HCT116 (cell line): ENCODE measurements around the gene PRIMPOL. TPM values are rescaled to one million over a fixed set of nuclear protein-coding genes. Genes with fewer than 3 reads are reported as not detected.
"Not testable (repeated sequence)": the region's sequence is repeated elsewhere in the genome, so short reads cannot be mapped to it uniquely, and the experiment has no call there.

Experiments used
- ATAC-seq: fragments of 200-7000 bp; cut with Tn5 transposase; 2 replicates; pipeline ENCODE4 v1.9.1; 2020; ENCODE audit warnings: mild to moderate bottlenecking, moderate library complexity
- BruUV-seq: library from RNA; stranded (reverse); fragments of 400-500 nt; replicated peaks from 2 replicates; lab custom pipeline; 2021; lab: Mats Ljungman, UMichigan
- CTCF ChIA-PET: fragments of 300-600 bp; sonication (Branson Sonifier 250); formaldehyde crosslinking; loops from one replicate; lab custom pipeline; 2021; ENCODE audit warnings: antibody characterized with exemption; lab: Charles Lee
- POLR2A ChIA-PET: fragments of 300-600, 350-600 bp; sonication (Branson Sonifier 250); formaldehyde crosslinking; loops from one replicate; lab custom pipeline; 2021; ENCODE audit warnings: antibody characterized with exemption; lab: Charles Lee
- RAD21 ChIA-PET, 2 experiments: fragments of 300-600 bp; sonication (Branson Sonifier 250); formaldehyde crosslinking; loops; one replicate each; lab custom pipeline; 2023; ENCODE audit warnings: low total read pairs in 2 of 2; ENCODE audit not compliant: uncharacterized antibody in 2 of 2, unreplicated experiment in 2 of 2, low non-redundant PET in 1 of 2; lab: Charles Lee
- DNase-seq: peaks from one replicate; pipeline ENCODE4 v3.0.0-alpha.2; 2010; ENCODE audit warnings: low read depth, low spot score
- H2AFZ ChIP-seq: fragments of 200-600 bp; shearing (Covaris generic), sonication (generic); 2 replicates; pipeline ENCODE4 v1.6.1; 2017; ENCODE audit warnings: low read depth, mixed run types, mixed read lengths, antibody characterized with exemption, low read length; ENCODE audit not compliant: poor library complexity, severe bottlenecking
- H3K27ac ChIP-seq: 2 replicates; pipeline ENCODE4 v1.5.1; 2012; ENCODE audit warnings: low read depth, low read length
- H3K27me3 ChIP-seq: fragments of 200-600 bp; sonication (generic); 2 replicates; pipeline ENCODE4 v1.6.1; 2016; ENCODE audit warnings: mixed run types, low read length, mixed read lengths; ENCODE audit not compliant: insufficient read depth
- H3K36me3 ChIP-seq, 2 experiments: fragments of 200-500 bp in 1 of 2; fragments of 200-600 bp in 1 of 2; sonication (Bioruptor generic) in 1 of 2; sonication (generic) in 1 of 2; 2 replicates each; pipeline versions ENCODE4 v1.5.1 to v1.6.1; 2014 to 2016; ENCODE audit warnings: low read length in 2 of 2, inconsistent platforms in 1 of 2, mixed read lengths in 1 of 2, mixed run types in 1 of 2; ENCODE audit not compliant: insufficient read depth in 2 of 2, control insufficient read depth in 1 of 2
- H3K4me1 ChIP-seq, 2 experiments: fragments of 200-600 bp in 1 of 2; sonication (generic) in 1 of 2; 2 replicates each; pipeline versions ENCODE4 v1.5.1 to v1.6.1; 2012 to 2017; ENCODE audit warnings: low read length in 2 of 2, inconsistent platforms in 1 of 2, mild to moderate bottlenecking in 1 of 2, mixed read lengths in 1 of 2, mixed run types in 1 of 2, moderate library complexity in 1 of 2; ENCODE audit not compliant: insufficient read depth in 2 of 2, control insufficient read depth in 1 of 2
- H3K4me2 ChIP-seq: fragments of 200-600 bp; sonication (generic); 2 replicates; pipeline ENCODE4 v1.6.1; 2017; ENCODE audit warnings: mixed run types, low read length, mixed read lengths
- H3K4me3 ChIP-seq, 2 experiments: fragments of 200-600 bp in 1 of 2; sonication (generic) in 1 of 2; replicated peaks in 1 of 2; 2 replicates each; pipeline ENCODE4 v1.5.1; 2011 to 2016; ENCODE audit warnings: low read length in 2 of 2, control low read depth in 1 of 2, low read depth in 1 of 2, mild to moderate bottlenecking in 1 of 2, mixed read lengths in 1 of 2, mixed run types in 1 of 2
- H3K79me2 ChIP-seq: fragments of 200-600 bp; sonication (generic); 2 replicates; pipeline ENCODE4 v1.6.1; 2017; ENCODE audit warnings: mild to moderate bottlenecking, mixed run types, low read length, moderate library complexity, mixed read lengths; ENCODE audit not compliant: insufficient read depth
- H3K9ac ChIP-seq: fragments of 200-600 bp; sonication (generic); 2 replicates; pipeline ENCODE4 v1.6.1; 2016; ENCODE audit warnings: low read length, mixed read lengths
- H3K9me2 ChIP-seq: fragments of 200-600 bp; sonication (generic), shearing (Covaris generic); 2 replicates; pipeline ENCODE4 v1.6.1; 2017; ENCODE audit warnings: mixed run types, mild to moderate bottlenecking, moderate library complexity; ENCODE audit not compliant: insufficient read depth
- H3K9me3 ChIP-seq, 2 experiments: fragments of 200-500 bp in 1 of 2; fragments of 200-600 bp in 1 of 2; sonication (Bioruptor generic) in 1 of 2; sonication (generic) in 1 of 2; 2 replicates each; pipeline ENCODE4 v1.6.1; 2014 to 2017; ENCODE audit warnings: low read length in 2 of 2, mixed read lengths in 2 of 2, inconsistent platforms in 1 of 2, low read depth in 1 of 2, mild to moderate bottlenecking in 1 of 2, mixed run types in 1 of 2, moderate library complexity in 1 of 2; ENCODE audit not compliant: control insufficient read depth in 1 of 2, insufficient read depth in 1 of 2
- H4K20me1 ChIP-seq: fragments of 200-600 bp; sonication (generic), shearing (Covaris generic); 2 replicates; pipeline ENCODE4 v1.6.1; 2017; ENCODE audit warnings: mixed run types, mild to moderate bottlenecking, moderate library complexity; ENCODE audit not compliant: insufficient read depth
- EZH2 ChIP-seq: fragments of 200-600 bp; sonication (generic); IDR thresholded peaks from 2 replicates; pipeline ENCODE4 v1.6.1; 2017; ENCODE audit warnings: antibody characterized with exemption, mixed run types
- MAX ChIP-seq: IDR thresholded peaks from 2 replicates; pipeline ENCODE4 v1.6.1; 2012
- intact Hi-C: fragments of 100-400 bp; cut with micrococcal nuclease; formaldehyde crosslinking; loops from 2 replicates; pipeline ENCODE4 v1.10.0; 2022
- total RNA-seq: library from RNA; stranded (reverse); gene quantifications from one replicate; pipeline ENCODE4 v1.2.1, GENCODE V29; 2021; ENCODE audit not compliant: unreplicated experiment
- TF ChIP-seq, protein P1 (sequence below), 3 experiments: fragments of 200-600 bp in 1 of 3; sonication (generic) in 1 of 3; IDR thresholded peaks in 2 of 3; conservative IDR thresholded peaks in 1 of 3; 2 replicates each; pipeline ENCODE4 v1.5.1; 2012 to 2017; ENCODE audit warnings: low read depth in 2 of 3, low read length in 2 of 3, antibody characterized with exemption in 1 of 3, borderline replicate concordance in 1 of 3, control low read depth in 1 of 3, mild to moderate bottlenecking in 1 of 3, mixed read lengths in 1 of 3, mixed run types in 1 of 3, moderate library complexity in 1 of 3; ENCODE audit not compliant: insufficient read depth in 1 of 3
- TF ChIP-seq, protein P2 (sequence below): IDR thresholded peaks from 2 replicates; pipeline ENCODE4 v1.6.1; 2011; ENCODE audit warnings: mild to moderate bottlenecking, low read length, moderate library complexity; ENCODE audit not compliant: insufficient replicate concordance; ENCODE audit errors: extremely low read depth

PRIMPOL gene
- total RNA-seq, 1 experiment from 2014 or later, result 11.3 TPM

- TF ChIP-seq, protein P1, sequence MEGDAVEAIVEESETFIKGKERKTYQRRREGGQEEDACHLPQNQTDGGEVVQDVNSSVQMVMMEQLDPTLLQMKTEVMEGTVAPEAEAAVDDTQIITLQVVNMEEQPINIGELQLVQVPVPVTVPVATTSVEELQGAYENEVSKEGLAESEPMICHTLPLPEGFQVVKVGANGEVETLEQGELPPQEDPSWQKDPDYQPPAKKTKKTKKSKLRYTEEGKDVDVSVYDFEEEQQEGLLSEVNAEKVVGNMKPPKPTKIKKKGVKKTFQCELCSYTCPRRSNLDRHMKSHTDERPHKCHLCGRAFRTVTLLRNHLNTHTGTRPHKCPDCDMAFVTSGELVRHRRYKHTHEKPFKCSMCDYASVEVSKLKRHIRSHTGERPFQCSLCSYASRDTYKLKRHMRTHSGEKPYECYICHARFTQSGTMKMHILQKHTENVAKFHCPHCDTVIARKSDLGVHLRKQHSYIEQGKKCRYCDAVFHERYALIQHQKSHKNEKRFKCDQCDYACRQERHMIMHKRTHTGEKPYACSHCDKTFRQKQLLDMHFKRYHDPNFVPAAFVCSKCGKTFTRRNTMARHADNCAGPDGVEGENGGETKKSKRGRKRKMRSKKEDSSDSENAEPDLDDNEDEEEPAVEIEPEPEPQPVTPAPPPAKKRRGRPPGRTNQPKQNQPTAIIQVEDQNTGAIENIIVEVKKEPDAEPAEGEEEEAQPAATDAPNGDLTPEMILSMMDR (IDR thresholded peaks at IDR 0.05 in 2 of 3, conservative IDR thresholded peaks at IDR 0.05 in 1 of 3; ENCODE audit: borderline replicate concordance in 1 of 3, insufficient read depth in 1 of 3, low read depth in 2 of 3, low read length in 2 of 3), result no peak
- TF ChIP-seq, protein P2, sequence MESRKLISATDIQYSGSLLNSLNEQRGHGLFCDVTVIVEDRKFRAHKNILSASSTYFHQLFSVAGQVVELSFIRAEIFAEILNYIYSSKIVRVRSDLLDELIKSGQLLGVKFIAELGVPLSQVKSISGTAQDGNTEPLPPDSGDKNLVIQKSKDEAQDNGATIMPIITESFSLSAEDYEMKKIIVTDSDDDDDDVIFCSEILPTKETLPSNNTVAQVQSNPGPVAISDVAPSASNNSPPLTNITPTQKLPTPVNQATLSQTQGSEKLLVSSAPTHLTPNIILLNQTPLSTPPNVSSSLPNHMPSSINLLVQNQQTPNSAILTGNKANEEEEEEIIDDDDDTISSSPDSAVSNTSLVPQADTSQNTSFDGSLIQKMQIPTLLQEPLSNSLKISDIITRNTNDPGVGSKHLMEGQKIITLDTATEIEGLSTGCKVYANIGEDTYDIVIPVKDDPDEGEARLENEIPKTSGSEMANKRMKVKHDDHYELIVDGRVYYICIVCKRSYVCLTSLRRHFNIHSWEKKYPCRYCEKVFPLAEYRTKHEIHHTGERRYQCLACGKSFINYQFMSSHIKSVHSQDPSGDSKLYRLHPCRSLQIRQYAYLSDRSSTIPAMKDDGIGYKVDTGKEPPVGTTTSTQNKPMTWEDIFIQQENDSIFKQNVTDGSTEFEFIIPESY, result no peak
- peak; percentile 29; the same call in 1 of the 2 replicates for TF ChIP-seq MAX
- no peak for TF ChIP-seq EZH2
These were observed at the start of gene PRIMPOL, which contains the start of gene CASP3 (continued) for GRCh38 chr4:184649026-184649970.

DNA sequence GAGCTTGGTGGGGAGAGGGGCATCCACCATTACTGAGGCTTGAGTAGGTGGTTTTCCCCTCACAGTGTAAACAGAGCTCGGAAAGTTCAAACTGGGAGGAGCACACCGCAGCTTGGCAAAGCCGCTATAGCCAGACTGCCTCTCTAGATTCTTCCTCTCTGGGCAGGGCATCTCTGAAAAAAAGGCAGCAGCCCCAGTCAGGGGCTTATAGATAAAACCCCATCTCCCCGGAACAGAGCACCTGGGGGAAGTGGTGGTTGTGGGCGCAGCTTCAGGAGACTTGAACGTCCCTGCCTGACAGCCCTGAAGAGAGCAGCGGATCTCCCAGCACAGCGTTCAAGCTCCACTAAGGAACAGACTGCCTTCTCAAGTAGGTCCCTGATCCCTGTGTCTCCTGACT is 48.6 kb upstream of the PRIMPOL start:
- H3K4me2 ChIP-seq, RAD21 ChIA-PET, H3K27ac ChIP-seq, CTCF ChIA-PET, BruUV-seq, H3K36me3 ChIP-seq, H3K27me3 ChIP-seq, H4K20me1 ChIP-seq, intact Hi-C loops, H2AFZ ChIP-seq, H3K9me3 ChIP-seq, H3K9me2 ChIP-seq, POLR2A ChIA-PET, DNase-seq, ATAC-seq, H3K9ac ChIP-seq, H3K79me2 ChIP-seq, H3K4me3 ChIP-seq, H3K4me1 ChIP-seq: not testable (repeated sequence)

GRCh38 chr4:184602857-184603256 is 46.7 kb upstream of the PRIMPOL start:
- H4K20me1 ChIP-seq, H3K36me3 ChIP-seq, H3K9me2 ChIP-seq, H3K9ac ChIP-seq, H3K27me3 ChIP-seq, intact Hi-C loops, BruUV-seq, DNase-seq, H3K27ac ChIP-seq, H3K4me3 ChIP-seq, H3K79me2 ChIP-seq, H3K4me2 ChIP-seq, H3K9me3 ChIP-seq, H2AFZ ChIP-seq, H3K4me1 ChIP-seq, POLR2A ChIA-PET, RAD21 ChIA-PET, ATAC-seq, CTCF ChIA-PET: not testable (repeated sequence)

DNA sequence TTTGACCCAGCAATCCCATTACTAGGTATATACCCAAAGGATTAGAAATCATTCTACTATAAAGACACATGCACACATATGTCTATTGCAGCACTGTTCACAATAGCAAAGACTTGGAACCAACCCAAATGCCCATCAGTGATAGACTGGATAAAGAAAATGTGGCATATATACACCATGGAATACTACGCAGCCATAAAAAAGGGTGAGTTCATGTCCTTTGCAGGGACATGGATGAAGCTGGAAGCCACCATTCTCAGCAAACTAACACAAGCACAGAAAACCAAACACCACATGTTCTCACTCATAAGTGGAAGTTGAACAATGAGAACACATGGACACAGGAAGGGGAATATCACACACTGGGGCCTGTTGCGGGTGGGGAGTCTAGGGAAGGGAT is 42.1 kb upstream of the PRIMPOL start:
- H3K36me3 ChIP-seq, RAD21 ChIA-PET, H3K4me2 ChIP-seq, H3K9ac ChIP-seq, H3K9me2 ChIP-seq, POLR2A ChIA-PET, H3K9me3 ChIP-seq, H2AFZ ChIP-seq, H3K27ac ChIP-seq, ATAC-seq, H4K20me1 ChIP-seq, H3K4me3 ChIP-seq, BruUV-seq, H3K4me1 ChIP-seq, CTCF ChIA-PET, DNase-seq, intact Hi-C loops, H3K27me3 ChIP-seq, H3K79me2 ChIP-seq: not testable (repeated sequence)
